Non-pigmented ciliary epithelial cell (primary cell): Measurements from ENCODE around the gene VPS52.

Experiments
- DNase-seq: peaks from one replicate; pipeline ENCODE4 v3.0.0-alpha.2; 2010; ENCODE audit warnings: low read depth

The VPS52 gene

GRCh38 chr6:33271468-33272274 is at the start of gene VPS52, which contains the start of gene RPS18:
VPS52 (minus strand) TSS chr6:33271876; CDS start chr6:33271675, 201 bp downstream.
RPS18 (plus strand) TSS chr6:33272075; CDS start chr6:33272120, 45 bp downstream.
- DNase-seq, result peak; percentile 98

- DNase-seq, result no peak
Observed at GRCh38 chr6:33321227-33321626, 49.6 kb upstream of the VPS52 start.

GRCh38 chr6:33320315-33321181 is 48.9 kb upstream of the VPS52 start:
- peak; percentile 84 for DNase-seq

- DNase-seq, result no peak
Observed at GRCh38 chr6:33319939-33320314, 48.3 kb upstream of the VPS52 start.

- DNase-seq, result no peak
Observed at GRCh38 chr6:33318426-33319073, 46.9 kb upstream of the VPS52 start.

GRCh38 chr6:33317669-33318425 is 46.2 kb upstream of the VPS52 start, which contains the start of gene ZBTB22:
ZBTB22 (minus strand) TSS chr6:33317744; CDS start chr6:33316916, 828 bp downstream.
- DNase-seq, result peak; percentile 98

- DNase-seq, result no peak
Observed at GRCh38 chr6:33317419-33317668, 45.7 kb upstream of the VPS52 start.

GRCh38 chr6:33316603-33317418 is 45.1 kb upstream of the VPS52 start:
- no peak for DNase-seq

- no peak for DNase-seq
Observed at GRCh38 chr6:33315793-33316602, 44.3 kb upstream of the VPS52 start.

GRCh38 chr6:33314943-33315792 is 43.5 kb upstream of the VPS52 start:
- no peak for DNase-seq

GRCh38 chr6:33314515-33314942 is 42.9 kb upstream of the VPS52 start:
- DNase-seq, result no peak

GRCh38 chr6:33313709-33314514 is 42.2 kb upstream of the VPS52 start, which contains the start of gene TAPBP:
TAPBP (minus strand) TSS chr6:33314078; CDS start chr6:33314041, 37 bp downstream.
- no peak for DNase-seq

GRCh38 chr6:33313105-33313708 is 41.5 kb upstream of the VPS52 start:
- DNase-seq, result no peak

GRCh38 chr6:33312361-33313104 is 40.9 kb upstream of the VPS52 start:
- DNase-seq, result no peak

- DNase-seq, result no peak
Observed at GRCh38 chr6:33306356-33306755, 34.7 kb upstream of the VPS52 start.

GRCh38 chr6:33305052-33305451 is 33.4 kb upstream of the VPS52 start:
- DNase-seq, result no peak

- no peak for DNase-seq
Observed at GRCh38 chr6:33304216-33304615, 32.5 kb upstream of the VPS52 start.
